Measurements from ENCODE around the gene CEP44. TPM values are rescaled to one million over a fixed set of nuclear protein-coding genes. Genes with fewer than 3 reads are reported as not detected.
A peak's percentile ranks its signal among the peaks of the same experiment; 100 is the strongest.
"Not testable (repeated sequence)": the region's sequence is repeated elsewhere in the genome, so short reads cannot be mapped to it uniquely, and the experiment has no call there.

The CEP44 gene
- total and polyA plus RNA-seq, 2 experiments from 2014 or later = 7.1 to 23.6 TPM

DNA sequence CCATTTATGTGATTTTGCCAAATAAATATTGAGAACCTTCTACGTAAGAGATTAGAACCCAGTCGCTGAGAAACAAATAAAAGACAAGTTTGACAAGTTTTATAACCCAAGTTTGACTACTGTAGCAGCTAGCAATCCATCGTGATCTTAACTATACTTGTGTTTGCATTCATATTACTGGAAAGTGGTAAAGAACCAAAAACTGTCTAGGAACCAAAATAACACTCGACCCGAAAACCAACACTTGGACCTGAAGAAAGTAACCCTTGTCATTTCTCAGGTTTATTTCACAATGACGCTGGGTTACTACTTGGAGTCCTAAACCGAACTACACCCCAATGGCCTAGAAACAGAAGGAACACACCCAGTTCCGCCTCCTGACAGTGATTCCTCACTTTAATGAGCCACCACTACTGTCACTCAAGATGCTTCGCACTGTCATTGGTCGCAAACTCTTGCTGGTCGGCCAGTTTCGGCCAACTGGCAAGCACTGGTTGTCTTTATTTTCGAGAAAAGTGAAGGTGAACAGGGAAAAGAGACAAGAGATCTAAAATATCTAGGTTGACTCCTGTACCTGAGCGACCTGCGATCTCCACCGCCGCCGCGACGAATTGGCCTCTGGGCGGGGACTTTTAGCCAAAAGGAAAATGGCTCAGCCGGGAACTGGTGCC is 740 bp upstream of the CEP44 start:
- H3K4me1 ChIP-seq (ENCODE audit: low read depth) = peaks cover 13% of the 10 kb centered on the region
- H3K27ac ChIP-seq = peak overlapping the region; percentile 99
- DNase-seq (ENCODE audit: low read depth in 1 of 2, low spot score in 1 of 2) = peak; percentile 89 to 96
- no peak for TF ChIP-seq CTCF (IDR thresholded peaks at IDR 0.05; ENCODE audit: low read depth, low read length)
- peak overlapping the region; percentile 89 for H3K4me3 ChIP-seq
- no peaks in the 10 kb centered on the region for H3K27me3 ChIP-seq
- no peaks in the 10 kb centered on the region for H3K9me3 ChIP-seq (ENCODE audit: low read depth)
- H3K36me3 ChIP-seq = no peaks in the 10 kb centered on the region

GRCh38 chr4:174284487-174284886 is 776 bp downstream of the CEP44 start:
- no peaks in the 10 kb centered on the region for H3K9me3 ChIP-seq (ENCODE audit: low read depth)
- H3K4me3 ChIP-seq = peak overlapping the region; percentile 89
- DNase-seq (ENCODE audit: low read depth in 1 of 2, low spot score in 1 of 2) = peak in 1 of 2 donors; percentile 4
- H3K36me3 ChIP-seq = no peaks in the 10 kb centered on the region
- peaks cover 13% of the 10 kb centered on the region for H3K4me1 ChIP-seq (ENCODE audit: low read depth)
- no peak for TF ChIP-seq CTCF (IDR thresholded peaks at IDR 0.05; ENCODE audit: low read depth, low read length)
- peak overlapping the region; percentile 99 for H3K27ac ChIP-seq
- H3K27me3 ChIP-seq = no peaks in the 10 kb centered on the region

- Histone ChIP-seq H3K27ac (no peak overlapping the region), H3K9me3 (ENCODE audit: low read depth) (no peaks in the 10 kb centered on the region), H3K4me1 (ENCODE audit: low read depth) (peaks cover 13% of the 10 kb centered on the region), H3K4me3 (no peak overlapping the region), H3K36me3 (no peaks in the 10 kb centered on the region), H3K27me3 (no peaks in the 10 kb centered on the region)
- TF ChIP-seq CTCF (IDR thresholded peaks at IDR 0.05; ENCODE audit: low read depth, low read length) = no peak
- no peak for DNase-seq (ENCODE audit: low read depth in 1 of 2, low spot score in 1 of 2)
These were observed 3.2 kb downstream of the CEP44 start for GRCh38 chr4:174286870-174287269.

DNA sequence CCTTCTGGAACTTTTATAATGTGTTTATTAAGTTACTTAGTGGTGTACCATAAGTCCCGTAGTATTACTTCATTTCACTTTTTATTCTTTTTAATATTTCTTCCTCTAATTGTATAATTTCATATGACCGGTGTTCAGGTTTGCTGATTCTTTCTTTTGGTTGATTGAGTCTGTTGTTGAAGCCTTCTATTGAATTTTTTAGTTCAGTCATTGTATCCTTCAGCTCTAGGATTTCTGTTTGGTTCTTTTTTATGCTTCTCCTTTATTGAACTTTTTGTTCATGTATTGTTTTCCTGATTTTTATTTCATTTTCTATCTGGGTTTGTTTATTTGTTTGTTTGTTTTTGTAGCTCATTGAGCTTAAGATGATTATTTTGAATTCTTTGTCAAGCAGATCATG is 8.8 kb downstream of the CEP44 start:
- DNase-seq (ENCODE audit: low read depth in 1 of 2, low spot score in 1 of 2) = no peak
- TF ChIP-seq CTCF (IDR thresholded peaks at IDR 0.05; ENCODE audit: low read depth, low read length) = no peak
- Histone ChIP-seq H3K4me3 (no peak overlapping the region), H3K36me3 (no peaks in the 10 kb centered on the region), H3K9me3 (ENCODE audit: low read depth) (no peaks in the 10 kb centered on the region), H3K27ac (no peak overlapping the region), H3K4me1 (ENCODE audit: low read depth) (no peaks in the 10 kb centered on the region), H3K27me3 (no peaks in the 10 kb centered on the region)

DNA sequence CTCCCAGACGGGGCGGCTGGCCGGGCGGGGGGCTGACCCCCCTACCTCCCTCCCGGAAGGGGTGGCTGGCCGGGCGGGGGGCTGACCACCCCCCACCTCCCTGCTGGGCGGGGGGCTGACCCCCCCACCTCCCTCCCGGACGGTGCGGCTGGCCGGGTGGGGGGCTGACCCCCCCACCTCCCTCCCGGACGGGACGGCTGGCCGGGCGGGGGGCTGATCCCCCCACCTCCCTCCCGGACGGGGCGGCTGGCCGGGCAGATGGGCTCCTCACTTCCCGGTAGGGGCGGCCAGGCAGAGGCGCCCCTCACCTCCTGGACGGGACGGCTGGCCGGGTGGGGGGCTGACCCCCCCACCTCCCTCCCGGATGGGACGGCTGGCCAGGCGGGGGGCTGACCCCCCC is 10.9 kb downstream of the CEP44 start:
- not testable (repeated sequence) for H3K27ac ChIP-seq; H3K4me1 ChIP-seq (ENCODE audit: low read depth); H3K4me3 ChIP-seq; DNase-seq (ENCODE audit: low read depth in 1 of 2, low spot score in 1 of 2); H3K9me3 ChIP-seq (ENCODE audit: low read depth); H3K36me3 ChIP-seq; H3K27me3 ChIP-seq

GRCh38 chr4:174295142-174295541 is 11.4 kb downstream of the CEP44 start:
- not testable (repeated sequence) for H3K4me3 ChIP-seq; H3K27me3 ChIP-seq; DNase-seq (ENCODE audit: low read depth in 1 of 2, low spot score in 1 of 2); H3K4me1 ChIP-seq (ENCODE audit: low read depth); H3K36me3 ChIP-seq; H3K27ac ChIP-seq; H3K9me3 ChIP-seq (ENCODE audit: low read depth)

All from cardiac muscle cell (in vitro differentiated cells and primary cell).